GM18526 (cell line): ENCODE data around the gene C17orf100.

Experiments
- POLR2A ChIP-seq: IDR thresholded peaks from 3 replicates; pipeline ENCODE4 v1.6.1; 2011; ENCODE audit not compliant: insufficient read length; ENCODE audit errors: extremely low read depth

Gene C17orf100

GRCh38 chr17:6638046-6638908 lies 13.3 kb upstream of the C17orf100 start:
- TF ChIP-seq POLR2A: no peak

GRCh38 chr17:6639014-6639585 lies 12.5 kb upstream of the C17orf100 start:
- TF ChIP-seq POLR2A: no peak

DNA sequence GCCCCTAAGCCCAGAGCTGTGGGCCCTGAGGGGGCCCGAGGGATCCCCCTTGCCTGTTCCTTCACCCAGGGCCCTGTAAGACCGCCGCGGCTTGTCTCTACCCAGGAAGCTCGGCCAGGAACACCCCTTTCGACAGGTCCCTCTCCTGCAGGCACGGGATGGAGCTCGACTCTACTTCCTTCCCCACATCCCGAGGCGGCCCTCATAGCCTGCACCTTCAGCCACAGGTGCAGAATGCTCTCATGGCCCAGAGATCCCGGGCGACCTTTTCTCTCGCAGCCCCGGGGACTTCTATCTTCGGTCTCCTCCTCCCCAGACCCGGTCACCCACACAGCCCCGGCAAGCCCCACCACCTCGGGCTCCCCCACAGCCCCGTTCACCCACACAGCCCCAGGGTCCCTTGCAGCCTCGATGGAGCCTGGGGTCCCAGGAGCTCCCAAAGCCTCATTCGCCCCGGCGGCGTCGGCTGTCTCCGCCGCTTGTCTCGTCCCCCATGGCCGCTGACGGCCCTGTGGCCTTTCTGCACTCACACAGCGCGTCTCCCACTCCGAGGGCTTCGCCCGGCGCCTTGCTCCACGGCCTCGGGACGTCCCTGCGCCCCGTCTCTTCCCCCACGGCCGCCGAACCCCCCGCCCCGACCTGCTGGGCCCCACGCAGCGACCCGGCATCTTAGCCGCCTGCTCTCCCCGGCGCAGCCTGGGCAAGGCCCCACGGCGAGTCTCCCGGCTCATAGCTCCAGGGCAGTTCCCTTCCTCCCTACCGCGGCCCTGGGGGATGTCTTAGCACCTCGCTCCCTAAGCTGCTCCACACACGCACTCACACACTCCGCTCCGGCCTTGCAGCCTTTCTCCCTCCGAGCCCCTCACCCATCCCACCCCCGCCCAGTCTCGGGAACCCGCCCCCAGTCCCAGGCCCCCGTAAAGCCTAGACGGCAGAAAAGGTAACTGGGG lies 11.7 kb upstream of the C17orf100 start:
- TF ChIP-seq POLR2A: no peak

DNA sequence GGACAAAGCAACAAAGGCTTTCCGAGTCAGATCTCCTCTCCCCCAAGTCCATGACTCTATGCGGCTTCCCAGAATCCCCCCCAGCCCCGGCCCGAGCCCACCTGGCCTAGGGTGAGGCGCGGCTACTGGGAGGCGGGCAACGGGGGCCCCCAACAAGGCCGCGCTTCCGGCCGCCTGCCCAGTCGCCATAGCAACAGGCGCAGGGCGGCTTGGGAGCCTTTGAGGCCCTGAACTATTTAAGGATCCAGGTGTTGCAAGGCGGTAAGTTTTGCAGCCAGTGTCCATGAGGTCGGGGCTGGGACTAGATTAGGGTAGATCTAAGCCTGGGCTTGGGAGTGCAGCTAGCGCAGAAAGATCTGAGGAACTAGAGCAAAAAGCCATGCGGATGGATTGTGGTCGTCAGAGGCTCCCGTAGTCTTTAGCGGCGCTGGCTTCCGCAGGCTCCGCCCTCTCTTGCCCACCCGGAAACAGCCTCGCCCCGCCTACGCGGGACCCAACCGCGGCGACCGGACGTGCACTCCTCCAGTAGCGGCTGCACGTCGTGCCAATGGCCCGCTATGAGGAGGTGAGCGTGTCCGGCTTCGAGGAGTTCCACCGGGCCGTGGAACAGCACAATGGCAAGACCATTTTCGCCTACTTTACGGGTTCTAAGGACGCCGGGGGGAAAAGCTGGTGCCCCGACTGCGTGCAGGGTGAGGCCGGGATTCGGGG lies 10.9 kb upstream of the C17orf100 start, which contains the start of the genes KIAA0753 and TXNDC17:
Gene KIAA0753, minus strand, starts transcription at position 176 of the 711 bp plus-strand sequence. CDS start 5,608 bp downstream, outside the sequence.
Gene TXNDC17, plus strand, starts transcription at position 525 of the 711 bp plus-strand sequence. Its CDS starts 23 bp downstream, at position 548.
- TF ChIP-seq POLR2A: peak; percentile 98

- no peak for TF ChIP-seq POLR2A
Observed at GRCh38 chr17:6641247-6641863, 10.2 kb upstream of the C17orf100 start.

DNA sequence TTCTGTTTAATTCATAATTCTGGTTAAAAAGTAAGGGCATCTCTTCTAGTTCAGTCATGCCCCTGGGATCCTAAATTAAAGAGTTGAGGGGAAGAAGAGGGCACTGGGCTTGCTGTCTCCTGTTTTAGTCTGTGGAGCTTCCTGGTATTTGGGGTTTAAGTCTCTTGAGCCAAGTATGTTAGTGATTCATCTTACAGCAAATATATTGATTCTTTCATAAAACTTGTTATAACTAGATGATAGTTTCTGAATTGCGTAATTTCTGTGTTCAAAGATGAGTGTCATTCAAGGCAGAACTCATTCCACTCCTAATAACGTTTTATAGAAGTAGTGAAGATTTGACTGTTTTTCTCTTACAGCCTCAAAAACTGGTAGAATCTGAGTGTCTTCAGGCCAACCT lies 9.0 kb upstream of the C17orf100 start:
- TF ChIP-seq POLR2A: no peak

- TF ChIP-seq POLR2A: no peak
Observed at GRCh38 chr17:6643451-6644125, 8.0 kb upstream of the C17orf100 start.

GRCh38 chr17:6648181-6648580 lies 3.4 kb upstream of the C17orf100 start:
- TF ChIP-seq POLR2A: no peak

DNA sequence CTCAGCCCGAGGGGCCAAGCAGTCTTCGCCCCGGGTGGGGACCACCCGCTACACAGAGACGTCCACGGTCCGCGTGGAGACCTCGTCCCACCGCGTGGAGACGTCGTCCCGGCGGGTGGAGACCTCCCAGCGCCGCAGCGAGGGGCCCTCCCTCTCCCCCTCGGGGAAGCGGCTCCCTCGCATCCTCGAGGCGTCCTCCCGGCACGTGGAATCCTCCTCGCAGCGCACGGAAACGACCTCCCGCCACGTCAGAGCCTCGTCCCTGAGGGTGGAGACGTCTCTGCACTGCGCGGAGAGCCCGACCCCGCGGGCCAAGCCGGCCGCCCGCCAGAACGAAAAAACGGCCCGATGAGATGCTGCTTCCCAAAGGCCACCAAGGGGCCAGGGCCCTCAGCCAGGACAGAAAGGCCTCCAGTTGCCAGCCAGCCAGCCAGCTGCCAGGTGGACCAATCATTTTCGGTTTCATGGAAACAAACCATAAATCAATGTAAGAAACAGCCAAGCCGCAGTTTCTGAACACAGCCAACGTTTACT lies 424 bp downstream of the C17orf100 start:
- TF ChIP-seq POLR2A: no peak

DNA sequence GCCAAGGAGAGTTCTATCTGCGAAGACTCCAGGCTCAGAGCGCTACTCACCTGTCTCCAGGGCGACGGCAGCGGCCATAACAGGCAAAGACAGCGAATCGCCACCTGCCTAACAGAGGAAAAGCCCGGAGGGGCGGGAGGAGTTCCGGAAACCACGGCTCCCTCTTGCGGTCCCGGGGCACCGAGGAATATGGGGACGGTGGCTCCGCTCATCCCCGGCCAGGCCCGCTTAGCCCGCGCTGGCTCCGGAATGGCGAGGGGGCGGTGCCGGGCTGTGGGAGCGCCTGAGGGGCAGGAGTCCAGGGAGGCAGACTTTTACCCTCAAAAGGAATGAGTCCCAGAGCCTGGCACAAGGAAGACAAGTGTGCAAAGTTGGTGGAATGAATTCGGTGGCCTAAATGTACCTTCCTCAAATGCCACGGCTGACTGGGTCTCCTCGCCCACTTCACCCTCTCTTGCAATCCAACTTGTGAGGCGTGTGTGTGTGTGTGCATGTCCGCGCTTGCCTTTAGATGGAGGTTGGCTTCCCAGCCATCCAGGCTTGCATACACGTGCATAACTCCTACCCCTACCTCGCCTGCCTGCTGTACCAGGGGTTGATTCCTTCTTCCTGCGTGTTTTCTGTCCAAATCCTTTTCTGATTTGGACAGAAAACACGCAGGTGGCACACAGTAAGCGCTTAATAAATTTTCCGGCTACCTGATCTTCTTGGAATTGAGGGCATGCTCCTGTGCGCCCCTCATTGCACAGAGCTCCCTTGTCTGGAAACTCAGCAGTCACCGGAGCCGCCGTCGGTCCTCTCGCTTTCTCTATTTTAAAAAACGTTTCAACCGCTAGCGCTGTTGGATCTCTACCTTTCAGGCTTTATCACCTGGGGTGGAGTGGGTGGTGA lies 3.5 kb downstream of the C17orf100 start:
- no peak for TF ChIP-seq POLR2A

DNA sequence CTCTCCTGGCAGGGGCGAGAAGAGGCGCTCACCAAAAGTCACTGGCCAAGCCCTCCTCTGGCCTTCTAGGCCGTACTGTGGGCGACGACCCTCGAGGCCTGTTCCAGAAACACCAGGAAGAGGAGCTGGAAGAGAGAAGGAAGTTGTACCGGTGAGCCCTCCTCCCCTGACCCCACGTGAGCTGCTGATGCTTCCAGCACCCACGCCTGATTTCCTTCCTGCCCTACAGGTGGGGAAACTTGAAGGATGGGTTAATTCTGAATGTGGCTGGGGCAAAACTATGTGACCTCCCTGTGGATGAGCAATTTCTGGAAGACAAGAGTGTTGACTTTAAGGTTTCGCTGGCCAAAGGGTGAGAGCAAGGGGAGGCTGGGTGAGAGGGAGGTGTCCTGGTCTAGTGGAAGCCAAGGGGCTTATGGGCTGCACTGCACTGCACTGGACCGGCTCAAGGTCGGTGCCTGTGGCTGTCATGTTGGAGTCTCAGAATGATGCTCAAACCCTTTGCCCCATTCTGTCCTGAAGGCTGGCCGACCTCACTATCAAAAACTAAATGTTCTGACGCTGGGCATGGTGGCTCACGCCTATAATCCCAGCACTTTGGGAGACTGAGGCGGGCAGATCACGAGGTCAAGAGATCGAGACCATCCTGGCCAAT lies 6.2 kb downstream of the C17orf100 start:
- TF ChIP-seq POLR2A: no peak

GRCh38 chr17:6660101-6660500 lies 8.5 kb downstream of the C17orf100 start:
- no peak for TF ChIP-seq POLR2A
